IPS-18c (cell line): Measurements from ENCODE around the gene SNAPC2.
"Not testable (repeated sequence)": the region's sequence is repeated elsewhere in the genome, so short reads cannot be mapped to it uniquely, and the experiment has no call there.

ENCODE experiments used
- H3K4me3 ChIP-seq: 2 replicates; pipeline ENCODE4 v1.7.0; 2013; ENCODE audit warnings: low read depth, mild to moderate bottlenecking, low read length, moderate library complexity; ENCODE audit not compliant: insufficient read depth
- H3K9me3 ChIP-seq: one replicate; pipeline ENCODE4 v1.6.1; 2013; ENCODE audit warnings: mild to moderate bottlenecking, low read length, moderate library complexity; ENCODE audit not compliant: control insufficient read depth, insufficient read depth

Gene SNAPC2

DNA sequence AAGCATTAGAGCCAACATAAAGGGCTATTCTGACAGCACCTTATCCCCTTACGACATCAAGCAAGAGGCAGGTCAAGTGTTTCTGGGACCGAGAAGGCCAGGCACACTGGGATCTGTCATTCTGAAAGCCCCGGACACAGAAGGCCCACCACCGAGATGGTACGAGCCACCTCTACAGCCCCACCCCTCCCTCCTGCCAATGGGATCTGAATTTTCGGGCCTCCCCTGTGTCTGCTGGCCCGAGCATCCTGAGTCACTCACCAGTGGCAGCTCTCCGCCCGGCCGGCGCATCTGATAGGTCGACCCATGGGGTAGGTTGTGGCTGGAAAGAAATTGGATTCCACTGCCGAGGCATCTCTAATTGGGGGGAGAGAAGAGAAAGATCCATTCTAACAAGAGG, 20.7 kb downstream of the SNAPC2 start:
- H3K9me3 ChIP-seq, result no peaks in the 10 kb centered on the region

DNA sequence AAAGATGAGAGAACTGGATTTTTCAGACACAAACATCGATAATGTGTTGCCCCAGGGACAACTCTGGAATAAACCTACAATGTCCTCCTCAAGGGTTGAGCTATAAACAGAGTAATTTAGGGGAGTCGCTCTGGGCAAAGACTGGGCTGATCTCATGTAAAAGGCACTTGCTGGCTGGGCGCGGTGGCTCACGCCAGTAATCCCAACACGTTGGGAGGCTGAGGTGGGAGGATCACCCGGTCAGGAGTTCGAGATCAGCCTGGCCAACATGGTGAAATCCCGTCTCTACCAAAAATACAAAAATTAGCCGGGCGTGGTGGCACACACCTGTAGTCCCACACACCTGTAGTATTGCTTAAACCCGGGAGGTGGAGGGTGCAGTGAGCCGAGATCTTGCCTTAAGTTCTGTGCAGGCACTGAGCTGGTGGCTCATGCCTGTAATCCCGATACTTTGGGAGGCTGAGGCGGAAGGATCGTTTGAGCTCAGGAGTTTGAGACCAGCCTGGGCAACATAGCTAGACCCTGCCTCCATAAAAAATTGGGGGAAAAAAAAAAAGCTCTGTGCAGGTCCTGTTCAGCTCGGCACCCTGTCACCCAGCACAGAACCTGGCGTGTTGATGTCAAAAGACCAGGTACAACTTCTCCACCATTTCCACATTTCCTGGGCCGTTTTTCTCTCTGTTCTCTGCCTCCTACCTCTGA, 21.9 kb downstream of the SNAPC2 start:
- Histone ChIP-seq H3K9me3 (no peaks in the 10 kb centered on the region), H3K4me3 (peak overlapping the region; percentile 84; the same call in 1 of the 2 replicates)

More for the DNA sequence above, 20.7 kb downstream of the SNAPC2 start:
- no peak overlapping the region for H3K4me3 ChIP-seq

DNA sequence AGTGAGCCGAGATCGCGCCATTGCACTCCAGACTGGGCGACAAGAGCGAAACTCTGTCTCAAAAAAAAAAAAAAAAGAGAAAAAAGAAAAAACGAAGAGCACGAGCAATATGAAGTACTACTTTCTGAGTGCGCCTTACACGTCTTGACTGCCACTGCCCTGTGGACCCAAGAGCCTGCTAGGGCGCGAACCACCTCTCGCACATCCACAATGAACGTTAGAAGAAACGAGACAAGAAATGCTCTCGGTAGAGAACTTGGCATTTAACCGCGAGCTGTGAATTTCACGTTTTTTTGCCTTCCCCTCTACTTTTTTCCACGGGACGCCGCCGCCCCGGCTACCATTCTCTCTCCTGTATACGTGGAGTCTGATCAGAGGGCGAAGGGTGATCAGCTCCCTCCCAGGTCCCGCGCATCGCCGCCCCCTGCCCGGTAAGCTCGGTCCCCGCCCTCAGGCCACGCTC, 22.9 kb downstream of the SNAPC2 start:
- peak overlapping the region; percentile 84 for H3K4me3 ChIP-seq

DNA sequence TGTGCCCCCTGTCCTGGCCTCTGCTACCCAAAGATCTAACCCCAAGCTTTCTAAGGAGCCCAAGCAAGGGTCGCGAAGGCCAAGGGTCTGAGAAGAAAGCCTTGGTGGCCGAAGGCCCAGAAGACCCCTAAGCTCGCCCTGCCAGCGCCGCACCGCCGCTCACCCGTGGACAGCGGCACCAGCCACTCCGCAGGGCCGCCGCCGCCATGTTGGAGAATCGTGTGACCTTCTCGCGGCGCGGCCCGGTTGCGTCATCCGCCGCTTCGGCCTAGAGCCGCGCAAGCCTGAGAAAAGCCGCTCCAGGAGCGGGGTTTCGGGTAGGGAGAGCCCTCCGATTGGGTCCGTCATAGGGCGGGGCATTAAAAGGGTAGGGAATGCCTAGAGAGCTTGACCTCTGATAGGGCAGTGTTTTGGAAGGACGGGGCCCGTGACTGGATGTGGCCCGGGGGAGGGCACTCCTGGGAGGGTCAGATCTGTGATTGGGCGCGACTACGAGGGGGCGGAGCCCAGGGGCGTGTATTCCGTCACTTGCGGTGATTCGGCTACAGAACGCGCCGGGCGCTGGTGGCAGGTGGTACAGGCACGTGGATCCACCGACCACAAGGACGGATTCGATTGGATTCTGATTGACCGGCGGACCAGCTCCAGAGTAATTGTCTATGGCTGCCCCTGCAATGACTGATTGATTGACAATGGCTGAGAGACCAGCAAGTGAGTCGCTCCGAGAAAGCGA, 23.5 kb downstream of the SNAPC2 start, which contains the start of gene TIMM44:
TSS of gene TIMM44 (minus strand) at position 223 of the 733 bp plus-strand sequence. CDS start at position 208, 15 bp downstream.
- no peaks in the 10 kb centered on the region for H3K9me3 ChIP-seq
- peak within 1 kb of the TSS; percentile 98 for H3K4me3 ChIP-seq

More for the DNA sequence above, 22.9 kb downstream of the SNAPC2 start:
- no peaks in the 10 kb centered on the region for H3K9me3 ChIP-seq

DNA sequence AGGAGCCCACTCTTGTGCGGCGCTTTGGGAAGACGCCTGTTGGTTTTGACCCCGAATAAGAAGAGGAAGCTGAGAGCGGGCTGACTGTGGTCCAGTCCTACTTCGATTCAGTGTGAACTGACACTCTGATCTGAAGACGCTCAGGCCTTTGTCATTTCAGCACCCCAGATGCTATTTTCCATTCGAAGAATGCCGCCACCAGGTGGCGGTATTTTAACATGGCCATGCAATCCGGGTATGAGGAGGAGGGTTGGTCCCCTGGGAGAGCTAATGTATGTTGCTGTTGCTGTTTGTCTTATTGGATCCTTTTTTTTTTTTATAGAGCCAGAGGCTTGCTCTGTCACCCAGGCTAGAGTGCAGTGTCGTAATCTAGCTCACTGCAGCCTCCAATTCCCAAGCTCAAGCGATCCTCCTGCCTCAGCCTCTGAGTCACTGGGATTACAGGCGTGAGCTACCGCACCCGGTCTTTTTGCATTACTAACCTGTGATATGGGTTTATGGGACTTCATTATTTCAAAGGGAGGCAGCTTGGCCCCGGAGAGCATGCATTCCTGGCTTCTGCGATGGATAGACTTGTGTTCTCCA, 24.1 kb downstream of the SNAPC2 start:
- peak overlapping the region; percentile 98 for H3K4me3 ChIP-seq
- H3K9me3 ChIP-seq, result no peaks in the 10 kb centered on the region

DNA sequence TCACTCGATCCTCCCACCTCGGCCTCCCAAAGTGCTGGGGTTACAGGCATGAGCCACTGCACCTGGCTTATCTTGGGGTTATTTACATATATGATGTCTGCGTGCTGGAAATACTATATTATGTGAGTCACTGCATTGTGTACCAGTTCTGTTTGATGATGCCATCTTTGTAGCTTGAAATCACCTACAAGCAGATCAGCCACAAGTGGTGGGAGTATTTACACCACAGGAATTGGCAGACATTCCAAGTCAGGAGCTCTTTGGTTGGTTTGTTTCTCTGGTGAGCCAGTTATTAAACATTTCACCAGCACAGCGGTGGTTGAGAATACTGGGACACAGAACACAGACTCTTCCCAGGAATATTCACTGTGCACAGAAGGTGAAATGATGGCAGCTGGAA, 27.8 kb downstream of the SNAPC2 start:
- Histone ChIP-seq H3K4me3 (no peak overlapping the region), H3K9me3 (no peaks in the 10 kb centered on the region)

DNA sequence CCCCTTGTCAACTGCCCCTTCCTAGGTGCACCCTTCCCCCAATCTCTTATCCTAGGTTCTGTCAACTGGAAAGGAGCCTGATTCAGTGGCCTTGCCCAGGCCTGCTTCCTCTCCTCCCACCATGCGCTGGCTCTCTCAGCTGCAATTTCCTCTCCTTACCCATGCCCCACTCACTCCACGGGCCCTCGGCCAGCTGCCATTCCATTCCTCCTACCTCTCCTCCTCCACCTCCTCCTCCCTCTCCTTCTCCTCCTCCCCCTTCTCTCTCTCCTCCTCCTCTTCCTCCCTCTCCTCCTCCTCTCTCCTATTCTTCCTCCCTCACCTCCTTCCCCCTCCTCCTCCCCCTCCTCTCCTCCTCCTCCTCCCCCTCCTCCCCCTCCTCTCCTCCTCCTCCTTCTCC, 32.9 kb downstream of the SNAPC2 start:
- no peak overlapping the region for H3K4me3 ChIP-seq
- H3K9me3 ChIP-seq, result peaks cover 2% of the 10 kb centered on the region

DNA sequence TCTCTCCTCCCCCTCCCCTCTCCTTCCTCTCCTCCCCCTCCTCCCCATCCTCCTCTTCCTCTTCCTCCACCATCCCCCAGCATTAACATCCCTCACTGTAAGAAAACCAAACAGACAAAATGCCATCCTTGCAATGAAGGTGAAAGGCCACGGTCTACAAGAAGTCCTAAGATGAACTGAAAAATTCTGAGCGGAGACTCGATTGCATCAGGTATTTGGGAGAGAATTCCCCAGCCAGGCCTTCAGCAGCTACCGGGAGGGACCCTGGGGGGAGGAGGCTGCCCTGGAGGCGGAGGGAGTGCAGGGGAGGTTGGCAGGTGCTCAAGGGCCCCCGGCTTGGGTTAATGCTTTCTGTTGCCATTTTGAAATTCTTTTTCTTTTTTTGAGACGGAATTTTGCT, 33.4 kb downstream of the SNAPC2 start:
- Histone ChIP-seq H3K9me3 (peaks cover 2% of the 10 kb centered on the region), H3K4me3 (no peak overlapping the region)

DNA sequence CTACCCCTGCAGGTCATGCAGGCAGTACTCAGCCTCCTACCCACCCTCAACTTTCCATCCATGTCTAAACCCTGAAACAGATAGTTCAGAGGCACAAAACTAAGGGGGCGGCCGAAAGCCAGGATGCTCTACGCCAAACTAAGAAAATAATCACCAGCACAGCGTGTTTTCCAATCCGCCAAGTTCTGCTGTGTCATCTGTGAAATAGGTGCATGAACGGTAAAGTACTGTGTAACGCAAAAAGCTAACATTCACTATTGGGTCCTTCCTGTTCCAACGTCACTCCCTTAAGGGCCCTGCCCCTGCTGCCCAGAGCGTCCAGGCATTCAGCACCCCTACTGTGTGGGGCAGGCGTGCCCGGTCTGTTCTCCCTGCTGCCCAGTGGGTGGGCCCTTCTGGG, 35.6 kb downstream of the SNAPC2 start:
- H3K4me3 ChIP-seq, result no peak overlapping the region
- peaks cover 2% of the 10 kb centered on the region for H3K9me3 ChIP-seq

DNA sequence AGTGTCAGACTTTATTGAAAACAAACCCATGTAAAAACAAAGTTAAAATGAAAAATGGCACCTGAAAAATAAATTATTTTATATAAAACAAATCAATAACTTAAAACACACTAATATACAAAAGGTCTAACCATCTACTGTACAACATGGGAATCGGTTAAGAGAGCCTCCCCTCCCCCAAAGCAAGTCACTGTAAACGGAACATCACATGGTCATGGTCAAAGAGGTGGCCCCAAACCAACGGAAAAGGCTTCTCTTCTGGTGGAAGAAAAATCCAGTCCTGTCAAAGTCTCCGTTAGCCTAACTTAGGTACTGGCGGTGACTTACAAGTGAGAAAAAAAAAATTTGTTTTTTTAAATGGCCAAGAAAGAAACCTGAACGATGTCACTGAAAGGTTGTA, 39.1 kb downstream of the SNAPC2 start:
- peaks cover under 1% of the 10 kb centered on the region for H3K9me3 ChIP-seq
- no peak overlapping the region for H3K4me3 ChIP-seq

DNA sequence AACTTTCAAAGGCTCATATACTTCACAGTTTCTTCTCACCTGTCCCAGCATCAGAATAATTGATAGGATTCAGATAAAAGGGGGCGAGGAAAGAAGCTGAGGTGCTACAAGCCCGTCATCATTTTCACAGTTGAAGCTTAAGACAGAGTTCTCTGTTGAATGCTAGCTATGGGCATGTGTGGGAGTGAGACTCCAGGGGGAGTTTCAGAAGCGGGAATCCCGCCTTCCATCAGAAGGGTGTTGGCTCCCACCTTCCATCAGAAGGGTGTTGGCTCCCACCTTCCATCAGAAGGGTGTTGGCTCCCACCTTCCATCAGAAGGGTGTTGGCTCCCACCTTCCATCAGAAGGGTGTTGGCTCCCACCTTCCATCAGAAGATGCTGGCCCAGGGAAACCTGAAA, 40.9 kb downstream of the SNAPC2 start:
- H3K4me3 ChIP-seq, H3K9me3 ChIP-seq: not testable (repeated sequence)

DNA sequence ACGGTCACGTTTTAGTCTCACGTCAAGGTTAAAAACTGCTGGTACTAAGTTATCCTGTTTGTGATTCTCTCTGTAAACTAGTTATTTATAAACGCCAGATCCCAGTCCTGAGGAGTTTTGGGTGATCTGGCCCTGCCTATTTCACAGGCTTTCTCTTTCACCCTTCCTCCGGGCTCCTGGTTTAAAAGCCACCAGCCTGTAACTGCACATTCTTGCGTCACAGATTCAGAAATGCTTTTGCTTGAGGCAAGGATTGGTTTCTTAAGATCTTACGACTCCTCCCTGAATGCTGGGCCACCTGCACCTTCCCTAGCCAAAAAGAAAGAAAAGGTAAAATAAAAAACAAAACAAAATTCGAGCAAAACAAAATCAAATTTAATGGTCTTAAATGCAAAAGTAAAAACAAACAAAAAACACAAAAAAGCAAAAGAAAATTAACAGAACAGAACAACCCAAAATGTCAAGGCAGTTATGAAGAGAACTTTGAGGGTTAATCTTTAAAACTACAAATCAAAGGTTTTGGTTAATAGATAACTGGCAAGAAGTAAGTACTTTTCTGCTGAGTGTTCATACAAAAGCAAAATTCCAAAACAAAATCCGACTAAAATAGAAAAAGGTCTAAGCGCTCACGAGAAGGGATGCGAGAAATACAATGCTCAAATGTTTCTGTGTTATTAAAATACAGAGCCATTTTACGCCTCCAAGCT, 41.9 kb downstream of the SNAPC2 start:
- Histone ChIP-seq H3K4me3 (no peak overlapping the region), H3K9me3 (no peaks in the 10 kb centered on the region)

DNA sequence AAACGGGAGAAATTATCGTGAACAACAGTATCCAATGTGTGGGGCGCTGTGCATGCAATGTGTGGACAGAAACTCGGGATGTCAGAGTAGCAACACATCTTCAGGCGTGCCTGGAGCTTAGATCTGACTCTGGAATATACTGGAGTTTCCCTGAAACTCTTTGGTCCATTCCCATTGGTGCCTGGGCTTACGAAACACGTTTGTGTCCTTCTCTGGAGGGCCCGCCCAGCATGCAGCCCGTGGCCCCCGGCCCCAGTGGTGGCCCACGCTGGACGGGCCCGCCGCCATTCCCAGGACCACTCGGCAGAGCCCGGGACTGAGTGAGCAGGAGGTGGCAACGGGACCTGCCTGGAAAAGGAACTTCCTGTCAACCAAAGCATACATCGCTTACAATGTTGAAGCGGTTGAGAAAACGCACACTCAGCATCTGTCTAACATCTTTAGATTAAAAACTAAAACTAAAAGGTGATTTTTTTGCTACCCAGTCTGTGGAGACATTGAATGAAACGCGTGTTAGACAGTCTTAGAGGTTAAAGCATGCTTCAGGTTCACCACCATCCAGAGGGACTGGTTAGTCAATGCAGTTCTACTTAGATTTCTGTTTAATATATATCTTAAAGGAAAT, 42.6 kb downstream of the SNAPC2 start:
- no peaks in the 10 kb centered on the region for H3K9me3 ChIP-seq
- H3K4me3 ChIP-seq, result no peak overlapping the region

DNA sequence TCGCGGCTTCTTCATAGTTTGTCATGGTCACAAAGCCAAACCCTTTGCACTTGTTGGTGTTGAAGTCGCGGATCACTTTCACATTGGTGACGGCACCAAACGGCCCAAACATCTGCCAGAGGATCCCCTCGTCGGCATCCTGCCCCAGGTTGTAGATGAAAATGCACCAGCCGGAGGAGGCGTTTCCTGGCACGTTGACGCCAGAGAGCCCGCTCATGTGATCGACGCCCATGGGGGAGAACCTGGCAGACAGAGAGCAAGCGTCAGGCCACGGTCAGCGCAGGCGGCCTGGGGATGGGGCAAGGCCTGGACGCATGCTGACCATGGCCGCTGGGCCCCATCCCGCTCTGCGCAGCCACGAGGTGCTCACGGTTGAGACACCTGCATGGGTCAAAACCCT, 43.4 kb downstream of the SNAPC2 start:
- H3K4me3 ChIP-seq, result no peak overlapping the region

DNA sequence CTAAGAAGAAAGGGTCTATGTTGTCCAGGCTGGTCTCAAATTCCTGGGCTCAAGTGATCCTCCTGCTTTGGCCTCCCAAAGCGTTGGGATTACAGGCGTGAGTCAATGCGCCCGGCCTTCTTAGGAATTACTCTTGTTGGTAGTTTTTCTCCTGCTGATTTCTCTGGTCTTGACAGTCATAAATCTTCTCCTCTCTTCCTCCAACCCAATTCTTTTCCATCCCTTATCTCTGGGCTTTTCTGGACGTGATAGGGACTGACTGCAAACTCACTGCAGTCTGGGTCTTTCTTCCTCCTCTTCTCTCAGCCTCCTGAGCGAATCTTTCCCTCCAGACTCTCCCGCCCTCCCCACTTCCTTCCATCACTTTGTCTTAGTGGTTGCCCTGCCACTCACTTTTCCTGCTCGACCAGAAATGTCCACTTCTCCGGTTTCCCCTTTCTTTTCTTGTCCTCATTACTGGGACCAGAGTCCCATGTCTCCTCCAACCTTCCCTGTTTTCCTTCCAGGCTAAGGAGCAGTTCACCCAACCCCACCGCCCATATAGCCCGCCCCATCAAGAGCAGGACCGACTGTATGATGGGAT, 45.2 kb downstream of the SNAPC2 start:
- H3K4me3 ChIP-seq, result no peak overlapping the region
- H3K9me3 ChIP-seq, result no peaks in the 10 kb centered on the region

More for the DNA sequence above, 43.4 kb downstream of the SNAPC2 start:
- no peaks in the 10 kb centered on the region for H3K9me3 ChIP-seq

DNA sequence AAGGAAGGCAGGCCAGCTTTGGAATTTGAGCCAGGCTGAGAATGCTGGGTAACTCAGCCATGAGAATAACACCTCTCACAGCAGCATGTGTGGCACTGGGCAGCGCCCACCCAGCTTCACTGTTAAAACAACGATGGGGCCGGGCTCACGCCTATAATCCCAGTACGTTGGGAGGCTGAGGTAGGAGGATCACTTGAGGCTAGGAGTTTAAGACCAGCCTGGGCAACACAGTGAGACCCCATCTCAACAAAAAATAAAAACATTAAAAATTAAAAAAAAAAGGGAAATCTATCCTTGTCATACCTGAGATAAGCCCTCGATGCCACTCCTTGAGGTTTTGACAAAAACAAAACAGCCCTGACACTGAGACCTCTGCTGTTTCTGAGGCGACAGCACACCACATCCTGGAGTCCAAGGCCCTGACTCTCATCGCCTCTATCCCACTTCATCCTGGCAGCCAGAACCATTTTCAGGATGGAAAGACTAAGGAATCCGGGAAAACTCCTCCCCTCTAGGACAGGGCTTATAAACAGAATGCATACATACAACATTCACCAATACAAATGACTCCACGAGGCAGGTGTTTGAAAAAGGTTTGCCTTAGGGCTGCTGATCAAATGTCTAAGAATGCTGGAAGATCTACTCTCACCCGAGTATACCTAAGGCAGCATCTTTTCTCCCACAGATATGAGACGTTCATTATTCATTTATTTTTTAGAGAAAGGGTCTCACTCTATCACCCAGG, 46.0 kb downstream of the SNAPC2 start:
- Histone ChIP-seq H3K9me3 (no peaks in the 10 kb centered on the region), H3K4me3 (no peak overlapping the region)
